GM12872 (cell line): ENCODE measurements around the gene SUGCT.

Experiments used
- CTCF ChIP-seq: IDR thresholded peaks from 3 replicates; pipeline ENCODE4 v1.5.1; 2011; ENCODE audit warnings: low read depth, mild to moderate bottlenecking, low read length, moderate library complexity; ENCODE audit not compliant: insufficient read depth

The SUGCT gene

GRCh38 chr7:40793132-40793531 is 658.3 kb downstream of the SUGCT start:
- TF ChIP-seq CTCF: no peak

GRCh38 chr7:40795607-40796006 is 660.8 kb downstream of the SUGCT start:
- TF ChIP-seq CTCF: no peak

- no peak for TF ChIP-seq CTCF
Measured at GRCh38 chr7:40796723-40797122, 661.9 kb downstream of the SUGCT start.

- no peak for TF ChIP-seq CTCF
Measured at GRCh38 chr7:40798613-40799012, 663.8 kb downstream of the SUGCT start.

GRCh38 chr7:40799493-40800403 is 664.9 kb downstream of the SUGCT start:
- TF ChIP-seq CTCF: no peak

GRCh38 chr7:40800771-40801170 is 666.0 kb downstream of the SUGCT start:
- no peak for TF ChIP-seq CTCF

GRCh38 chr7:40802497-40802896 is 667.7 kb downstream of the SUGCT start:
- no peak for TF ChIP-seq CTCF
